Cardiac septum (tissue), 1 donor: ENCODE measurements around the gene FAAH. TPM values are rescaled to one million over a fixed set of nuclear protein-coding genes. Genes with fewer than 3 reads are reported as not detected.

Experiments
- DNase-seq: peaks from one replicate; pipeline ENCODE4 v3.0.0-alpha.2; 2020; ENCODE audit warnings: low spot score
- intact Hi-C: fragments of 100-400 bp; cut with DNase I; formaldehyde crosslinking; loops from one replicate; pipeline ENCODE4 v1.14.0; 2022
- total RNA-seq: library from RNA; stranded (reverse); fragmentation: NEBNext Ultra II Directional; extraction: Animal tissue kit (Norgen Biotek cat#: 25700); gene quantifications from one replicate; pipeline ENCODE4 v1.2.1, GENCODE V29; 2021
- donor health status: DM: no; HTN: no; CAD: no.

FAAH gene
- total RNA-seq, 1 donor from 2014 or later: 0.97 TPM

- no peak for DNase-seq
- intact Hi-C loops: no loop called here
Measured at GRCh38 chr1:46461809-46462448, 67.8 kb downstream of the FAAH start.

Other genes starting within 250 kb of the FAAH start
- gene TSPAN1, start 219.2 kb upstream of the FAAH start, total RNA-seq: 3.0 TPM
- gene P3R3URF, start 217.8 kb upstream of the FAAH start, total RNA-seq: not detected
- gene POMGNT1, start 195.9 kb upstream of the FAAH start, total RNA-seq: 139 TPM
- 11.9 TPM for gene LURAP1, start 191.0 kb upstream of the FAAH start, total RNA-seq
- 0.97 TPM for gene RAD54L, start 146.6 kb upstream of the FAAH start, total RNA-seq
- gene LRRC41, start 90.7 kb upstream of the FAAH start, total RNA-seq: 52.5 TPM
- 907 TPM for gene UQCRH, start 90.6 kb upstream of the FAAH start, total RNA-seq
- 18.5 TPM for gene NSUN4, start 53.5 kb upstream of the FAAH start, total RNA-seq
- gene DMBX1, start 95.5 kb downstream of the FAAH start, total RNA-seq: not detected
- not detected for gene KNCN, start 157.3 kb downstream of the FAAH start, total RNA-seq
- 38.2 TPM for gene MKNK1, start 210.0 kb downstream of the FAAH start, total RNA-seq
- 14.9 TPM for gene MOB3C, start 222.5 kb downstream of the FAAH start, total RNA-seq